Fibroblast of pulmonary artery (primary cell): Measurements from ENCODE around the gene PKM.

Experiments
- DNase-seq: peaks from one replicate; pipeline ENCODE4 v3.0.0-alpha.2; 2010; ENCODE audit warnings: low read depth
- H3K4me3 ChIP-seq: replicated peaks from 2 replicates; pipeline ENCODE4 v1.5.1; 2011; ENCODE audit warnings: low read depth, mild to moderate bottlenecking, control low read depth, low read length, moderate library complexity
- TF ChIP-seq, protein P1 (sequence below): IDR thresholded peaks from 2 replicates; pipeline ENCODE4 v1.5.1; 2011; ENCODE audit warnings: mild to moderate bottlenecking, control low read depth, low read length, inconsistent platforms; ENCODE audit errors: missing control alignments

PKM gene

DNA sequence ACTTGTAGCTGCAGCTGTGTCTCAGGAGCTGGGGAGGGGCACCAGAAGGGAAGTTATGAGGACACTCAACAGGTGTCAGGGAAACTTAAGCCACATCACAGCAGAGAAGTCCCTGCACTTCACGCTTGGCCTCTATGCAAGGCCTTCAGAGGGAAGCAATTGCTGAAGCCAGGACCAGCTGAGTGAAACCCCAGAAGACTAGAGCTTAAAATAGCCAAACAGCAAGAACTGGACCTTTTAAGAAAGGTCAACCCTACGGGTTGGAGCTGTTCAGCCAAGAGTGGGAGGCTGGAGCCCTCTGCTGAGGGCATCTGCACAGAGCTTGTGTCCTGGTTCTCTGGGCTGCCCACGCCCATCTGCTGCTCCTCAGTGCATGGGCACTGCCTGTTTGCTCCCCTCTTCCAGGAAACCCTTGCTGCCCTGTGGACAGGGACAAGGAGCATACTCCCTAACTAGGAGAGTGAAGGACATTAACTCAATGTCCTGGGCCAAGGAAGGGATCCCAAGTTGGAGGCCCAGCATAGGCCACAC lies 29.5 kb downstream of the PKM start:
- DNase-seq, result no peak
- no peak overlapping the region for H3K4me3 ChIP-seq
- TF ChIP-seq, protein P1, sequence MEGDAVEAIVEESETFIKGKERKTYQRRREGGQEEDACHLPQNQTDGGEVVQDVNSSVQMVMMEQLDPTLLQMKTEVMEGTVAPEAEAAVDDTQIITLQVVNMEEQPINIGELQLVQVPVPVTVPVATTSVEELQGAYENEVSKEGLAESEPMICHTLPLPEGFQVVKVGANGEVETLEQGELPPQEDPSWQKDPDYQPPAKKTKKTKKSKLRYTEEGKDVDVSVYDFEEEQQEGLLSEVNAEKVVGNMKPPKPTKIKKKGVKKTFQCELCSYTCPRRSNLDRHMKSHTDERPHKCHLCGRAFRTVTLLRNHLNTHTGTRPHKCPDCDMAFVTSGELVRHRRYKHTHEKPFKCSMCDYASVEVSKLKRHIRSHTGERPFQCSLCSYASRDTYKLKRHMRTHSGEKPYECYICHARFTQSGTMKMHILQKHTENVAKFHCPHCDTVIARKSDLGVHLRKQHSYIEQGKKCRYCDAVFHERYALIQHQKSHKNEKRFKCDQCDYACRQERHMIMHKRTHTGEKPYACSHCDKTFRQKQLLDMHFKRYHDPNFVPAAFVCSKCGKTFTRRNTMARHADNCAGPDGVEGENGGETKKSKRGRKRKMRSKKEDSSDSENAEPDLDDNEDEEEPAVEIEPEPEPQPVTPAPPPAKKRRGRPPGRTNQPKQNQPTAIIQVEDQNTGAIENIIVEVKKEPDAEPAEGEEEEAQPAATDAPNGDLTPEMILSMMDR, result no peak

GRCh38 chr15:72200395-72201237 lies 30.4 kb downstream of the PKM start:
- no peak overlapping the region for H3K4me3 ChIP-seq
- TF ChIP-seq, protein P1, result no peak
- DNase-seq, result no peak

DNA sequence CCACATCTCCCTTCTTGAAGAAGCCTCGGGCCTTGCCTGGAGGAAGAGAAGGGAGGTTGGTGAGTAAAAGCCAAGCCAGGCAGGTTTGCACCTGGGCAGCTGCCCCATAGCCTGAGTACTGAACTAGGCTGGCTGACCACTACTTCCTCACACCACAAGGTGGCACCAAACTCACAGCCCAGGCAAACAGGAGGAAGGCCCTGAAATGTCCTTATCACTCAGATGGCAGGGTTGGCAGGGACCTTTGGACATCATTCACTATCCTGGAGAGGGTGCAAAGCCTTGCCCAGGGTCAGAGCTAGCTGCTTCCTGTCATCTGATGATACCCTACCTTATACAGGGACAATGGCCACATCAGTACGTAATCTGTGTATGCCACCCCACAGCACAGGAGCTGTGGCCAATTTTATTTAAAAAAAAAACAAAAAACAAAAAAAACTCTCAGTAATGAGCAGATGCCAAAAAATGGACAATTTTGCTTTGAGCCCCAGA lies 31.2 kb downstream of the PKM start:
- H3K4me3 ChIP-seq, result no peak overlapping the region
- peak; percentile 80 for DNase-seq
- TF ChIP-seq, protein P1, result peak; percentile 96

DNA sequence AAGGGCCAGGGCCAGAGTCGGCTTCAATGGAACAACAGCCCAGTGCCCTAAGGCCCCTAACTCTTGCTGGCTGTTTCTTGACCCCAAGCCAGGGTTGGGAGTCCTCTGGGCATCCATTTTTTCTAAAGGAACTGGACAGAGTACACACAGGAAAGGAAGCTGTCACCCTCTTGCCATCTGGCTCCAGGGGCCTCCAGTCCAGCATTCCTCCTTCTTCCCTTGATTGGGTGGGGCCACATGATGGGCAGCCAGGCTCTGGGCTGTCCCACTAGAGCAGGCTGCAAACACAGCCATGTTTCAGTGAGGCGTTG lies 31.8 kb downstream of the PKM start:
- TF ChIP-seq, protein P1, result no peak
- no peak for DNase-seq
- no peak overlapping the region for H3K4me3 ChIP-seq

DNA sequence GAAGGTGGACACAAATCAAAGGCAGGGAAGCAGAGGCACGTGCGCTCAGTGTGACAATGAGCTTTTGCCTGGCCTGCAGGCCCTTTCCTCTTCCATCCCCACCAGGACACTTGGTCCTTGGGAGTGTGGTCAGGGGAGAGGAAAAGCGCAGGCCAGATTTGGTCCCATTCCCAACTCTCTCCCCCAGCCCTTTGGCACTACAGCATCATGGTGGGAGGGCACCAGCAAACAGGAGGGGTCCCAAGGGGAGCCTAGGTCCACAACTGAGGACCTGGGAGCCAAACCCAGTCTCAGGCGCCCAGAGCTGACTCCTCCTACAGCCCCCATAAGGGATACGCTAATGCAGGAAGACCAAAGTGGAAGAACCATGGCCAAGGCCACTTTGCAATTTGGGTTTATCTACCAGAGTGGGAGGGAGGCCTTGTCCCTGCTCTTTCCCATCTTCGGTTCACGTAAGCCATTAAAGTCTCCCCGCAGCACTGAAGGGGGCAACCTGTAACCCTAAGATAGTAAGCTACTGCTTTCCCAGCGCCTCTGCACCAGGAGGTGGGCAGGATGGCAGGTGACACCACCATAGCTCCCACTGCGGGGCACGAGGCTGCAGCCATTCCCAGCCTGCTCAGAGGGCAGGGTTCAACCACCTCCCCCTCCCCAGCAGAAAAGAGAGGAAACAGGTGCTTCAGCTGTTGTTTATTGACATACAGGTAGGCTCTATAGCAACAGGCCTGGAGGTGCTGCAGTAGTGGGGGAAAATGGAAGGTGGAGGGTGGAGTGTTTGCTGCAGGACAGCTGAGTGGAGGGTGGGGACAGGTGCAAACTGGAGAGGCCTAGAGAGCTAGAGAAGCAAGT lies 32.4 kb downstream of the PKM start:
- no peak overlapping the region for H3K4me3 ChIP-seq
- no peak for DNase-seq
- TF ChIP-seq, protein P1, result no peak

DNA sequence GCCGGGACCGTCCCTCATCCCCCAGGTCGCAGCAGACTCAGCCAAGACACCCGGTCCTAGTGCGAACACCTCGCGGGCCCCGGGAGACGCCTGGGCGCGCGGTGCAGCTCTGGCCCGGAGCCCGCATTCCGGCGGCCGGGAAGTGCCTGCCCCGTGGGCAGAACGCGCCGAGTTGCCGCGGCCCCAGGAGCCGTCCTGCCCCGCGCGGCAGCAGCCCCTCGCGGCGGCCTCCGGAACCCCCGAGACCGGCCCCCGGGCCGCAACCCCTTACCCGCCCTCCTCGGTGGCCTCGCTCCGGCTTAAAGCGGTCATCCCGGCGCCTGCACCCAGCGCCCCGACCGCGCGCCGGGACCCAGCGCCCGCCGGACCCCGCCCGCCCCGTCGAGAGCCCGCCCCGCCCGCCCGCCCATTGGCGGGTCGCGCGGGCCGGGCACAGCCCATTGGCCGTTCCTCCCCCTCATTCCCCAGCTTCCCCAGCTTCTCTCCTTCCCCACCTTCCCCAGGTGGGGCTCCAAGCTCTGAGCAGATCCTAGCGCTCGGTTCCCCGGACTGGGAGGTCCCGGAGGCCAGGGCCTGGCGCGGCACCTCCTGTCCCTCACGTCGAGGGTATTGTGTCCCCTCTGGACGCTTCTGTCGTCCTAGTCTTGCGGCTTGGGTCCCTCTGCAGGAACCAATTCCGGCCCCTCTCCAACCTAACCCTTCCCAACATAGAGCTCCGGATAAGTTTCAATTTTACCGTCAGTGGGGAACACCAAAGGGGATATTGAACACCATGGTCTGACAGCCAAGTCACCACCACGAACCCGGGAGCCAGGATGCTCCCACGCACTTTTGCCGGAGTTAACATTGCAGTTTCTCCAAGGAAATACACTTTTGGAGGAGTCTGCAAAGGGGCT lies 33.3 kb downstream of the PKM start, which contains the start of gene GRAMD2A:
TSS of gene GRAMD2A (minus strand) at position 328 of the 896 bp plus-strand sequence.
- TF ChIP-seq, protein P1, result no peak
- peak within 1 kb of the TSS; percentile 35 for H3K4me3 ChIP-seq
- peak; percentile 29 for DNase-seq
